ENCODE results near the gene DIO3. TPM values are rescaled to one million over a fixed set of nuclear protein-coding genes. Genes with fewer than 3 reads are reported as not detected.

DIO3 gene
- total and polyA plus RNA-seq, 2 donors (not counting 1 experiment from before 2014, with no cell fraction given): not detected

DNA sequence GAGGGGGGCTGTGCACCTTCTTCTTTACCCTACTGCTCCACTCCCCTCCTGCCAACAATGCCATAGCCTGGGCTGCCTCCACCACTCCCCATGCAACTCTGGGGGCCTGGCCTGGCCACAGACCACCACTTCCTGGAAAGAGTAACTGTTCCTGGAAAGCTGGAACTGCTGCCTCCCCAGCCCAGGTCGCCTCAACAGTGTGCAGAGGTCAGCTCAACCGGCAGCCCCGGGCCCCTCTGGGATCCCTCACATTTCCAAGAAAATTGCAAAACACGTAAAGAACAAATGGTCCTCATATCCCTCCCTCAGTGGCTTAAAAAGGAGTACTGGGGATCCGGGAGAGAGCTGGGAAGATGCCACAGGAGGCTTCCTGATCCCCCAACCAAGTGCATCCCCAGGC is 22.4 kb upstream of the DIO3 start:
- WGBS (ENCODE audit: insufficient coverage): 49% methylated on average over 2 of the region's 5 CpGs
- intact Hi-C loops (cut with micrococcal nuclease): no loop called here
- H3K9me3 Mint-ChIP-seq (ENCODE audit: insufficient read depth): peaks cover 1% of the 10 kb centered on the region
- Histone ChIP-seq H3K4me1 (ENCODE audit: control insufficient read depth in 2 of 2, insufficient read depth in 2 of 2, low read length in 2 of 2) (peaks cover 0 to 4% of the 10 kb centered on the region in 2 donors), H3K36me3 (replicated peaks in 1 of 2; ENCODE audit: control extremely low read depth in 1 of 2, control insufficient read depth in 1 of 2, extremely low read depth in 1 of 2, insufficient read depth in 2 of 2, low read length in 1 of 2) (no peaks in the 10 kb centered on the region), H3K79me2 (ENCODE audit: control insufficient read depth, insufficient read depth, low read length) (no peaks in the 10 kb centered on the region), H3K27ac (ENCODE audit: low read length in 2 of 2) (no peak overlapping the region), H3K4me2 (replicated peaks; ENCODE audit: low read depth, low read length, poor library complexity, severe bottlenecking) (no peak overlapping the region), H3K27me3 (replicated peaks in 1 of 4; ENCODE audit: control extremely low read depth in 1 of 4, control insufficient read depth in 3 of 4, insufficient read depth in 4 of 4, low read length in 3 of 4) (no peaks in the 10 kb centered on the region), H4K20me1 (ENCODE audit: control insufficient read depth, insufficient read depth, low read length, poor library complexity, severe bottlenecking) (no peaks in the 10 kb centered on the region), H2AFZ (ENCODE audit: insufficient read depth, low read depth, low read length, poor library complexity, severe bottlenecking) (no peak overlapping the region), H3K4me3 (ENCODE audit: control extremely low read depth in 1 of 5, extremely low read depth in 1 of 5, insufficient read depth in 1 of 5, low read depth in 2 of 5, low read length in 4 of 5) (no peak overlapping the region), H3K9me3 (ENCODE audit: control extremely low read depth in 1 of 3, control insufficient read depth in 2 of 3, insufficient read depth in 1 of 3, low read length in 2 of 3) (peaks cover 0 to 23% (median 0%) of the 10 kb centered on the region in 3 donors), H3K9ac (ENCODE audit: low read length) (no peak overlapping the region)
- DNase-seq: no peak
- POLR2A ChIA-PET: no interaction called here
- no peak overlapping the region for H3K27ac Mint-ChIP-seq
- ATAC-seq (ENCODE audit: low read depth): no peak
- H3K4me1 Mint-ChIP-seq: peaks cover 4% of the 10 kb centered on the region
- H3K27me3 Mint-ChIP-seq: peaks cover 14% of the 10 kb centered on the region
- TF ChIP-seq, protein P1, sequence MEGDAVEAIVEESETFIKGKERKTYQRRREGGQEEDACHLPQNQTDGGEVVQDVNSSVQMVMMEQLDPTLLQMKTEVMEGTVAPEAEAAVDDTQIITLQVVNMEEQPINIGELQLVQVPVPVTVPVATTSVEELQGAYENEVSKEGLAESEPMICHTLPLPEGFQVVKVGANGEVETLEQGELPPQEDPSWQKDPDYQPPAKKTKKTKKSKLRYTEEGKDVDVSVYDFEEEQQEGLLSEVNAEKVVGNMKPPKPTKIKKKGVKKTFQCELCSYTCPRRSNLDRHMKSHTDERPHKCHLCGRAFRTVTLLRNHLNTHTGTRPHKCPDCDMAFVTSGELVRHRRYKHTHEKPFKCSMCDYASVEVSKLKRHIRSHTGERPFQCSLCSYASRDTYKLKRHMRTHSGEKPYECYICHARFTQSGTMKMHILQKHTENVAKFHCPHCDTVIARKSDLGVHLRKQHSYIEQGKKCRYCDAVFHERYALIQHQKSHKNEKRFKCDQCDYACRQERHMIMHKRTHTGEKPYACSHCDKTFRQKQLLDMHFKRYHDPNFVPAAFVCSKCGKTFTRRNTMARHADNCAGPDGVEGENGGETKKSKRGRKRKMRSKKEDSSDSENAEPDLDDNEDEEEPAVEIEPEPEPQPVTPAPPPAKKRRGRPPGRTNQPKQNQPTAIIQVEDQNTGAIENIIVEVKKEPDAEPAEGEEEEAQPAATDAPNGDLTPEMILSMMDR (IDR thresholded peaks at IDR 0.05): no peak
- TF ChIP-seq EZH2 (IDR thresholded peaks at IDR 0.05; ENCODE audit: borderline replicate concordance, insufficient read depth, low read depth, low read length, poor library complexity, severe bottlenecking): no peak
- no peak overlapping the region for H3K4me3 Mint-ChIP-seq
- CTCF ChIA-PET: no interaction called here

DNA sequence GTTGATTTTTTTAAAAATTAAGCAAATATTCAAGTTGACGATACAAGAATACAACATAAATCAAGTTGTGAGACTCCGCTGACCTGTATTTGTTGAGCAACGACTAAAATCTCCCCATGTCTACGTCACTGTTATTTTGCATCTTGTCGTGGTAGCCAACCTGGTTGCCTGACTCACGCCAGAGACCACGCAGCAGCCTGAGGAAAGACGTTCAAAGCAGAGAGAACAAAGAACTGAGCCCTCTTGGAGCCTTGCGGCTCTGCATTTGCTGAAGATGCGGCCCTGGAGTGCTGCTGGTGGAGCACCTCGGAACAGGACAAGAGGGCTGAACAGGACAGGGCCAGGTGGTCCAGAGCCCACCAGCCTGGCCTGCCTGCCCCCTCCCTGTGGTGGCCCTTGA is 21.4 kb upstream of the DIO3 start:
- intact Hi-C loops (cut with micrococcal nuclease): no loop called here
- Histone ChIP-seq H3K27ac (ENCODE audit: low read length in 2 of 2) (no peak overlapping the region), H3K4me3 (ENCODE audit: control extremely low read depth in 1 of 5, extremely low read depth in 1 of 5, insufficient read depth in 1 of 5, low read depth in 2 of 5, low read length in 4 of 5) (no peak overlapping the region), H3K9me3 (ENCODE audit: control extremely low read depth in 1 of 3, control insufficient read depth in 2 of 3, insufficient read depth in 1 of 3, low read length in 2 of 3) (peaks cover 0 to 27% (median 0%) of the 10 kb centered on the region in 3 donors), H3K9ac (ENCODE audit: low read length) (no peak overlapping the region), H3K4me1 (ENCODE audit: control insufficient read depth in 2 of 2, insufficient read depth in 2 of 2, low read length in 2 of 2) (peaks cover 0 to 4% of the 10 kb centered on the region in 2 donors), H3K27me3 (replicated peaks in 1 of 4; ENCODE audit: control extremely low read depth in 1 of 4, control insufficient read depth in 3 of 4, insufficient read depth in 4 of 4, low read length in 3 of 4) (no peaks in the 10 kb centered on the region), H2AFZ (ENCODE audit: insufficient read depth, low read depth, low read length, poor library complexity, severe bottlenecking) (no peak overlapping the region), H3K4me2 (replicated peaks; ENCODE audit: low read depth, low read length, poor library complexity, severe bottlenecking) (no peak overlapping the region), H4K20me1 (ENCODE audit: control insufficient read depth, insufficient read depth, low read length, poor library complexity, severe bottlenecking) (no peaks in the 10 kb centered on the region), H3K79me2 (ENCODE audit: control insufficient read depth, insufficient read depth, low read length) (no peaks in the 10 kb centered on the region), H3K36me3 (replicated peaks in 1 of 2; ENCODE audit: control extremely low read depth in 1 of 2, control insufficient read depth in 1 of 2, extremely low read depth in 1 of 2, insufficient read depth in 2 of 2, low read length in 1 of 2) (no peaks in the 10 kb centered on the region)
- ATAC-seq (ENCODE audit: low read depth) (no peak), DNase-seq (no peak)
- WGBS (ENCODE audit: insufficient coverage): 92% methylated on average over 11 of the region's 11 CpGs
- peaks cover 4% of the 10 kb centered on the region for H3K4me1 Mint-ChIP-seq
- TF ChIP-seq, protein P1 (IDR thresholded peaks at IDR 0.05): no peak
- no peak for TF ChIP-seq EZH2 (IDR thresholded peaks at IDR 0.05; ENCODE audit: borderline replicate concordance, insufficient read depth, low read depth, low read length, poor library complexity, severe bottlenecking)
- H3K9me3 Mint-ChIP-seq (ENCODE audit: insufficient read depth): peaks cover 3% of the 10 kb centered on the region
- H3K27me3 Mint-ChIP-seq: peaks cover 14% of the 10 kb centered on the region
- POLR2A ChIA-PET: no interaction called here
- CTCF ChIA-PET: no interaction called here
- H3K27ac Mint-ChIP-seq: no peak overlapping the region
- H3K4me3 Mint-ChIP-seq: no peak overlapping the region
